Esophagus mucosa (tissue), 1 donor: ENCODE measurements around the gene MAD1L1. TPM values are rescaled to one million over a fixed set of nuclear protein-coding genes. Genes with fewer than 3 reads are reported as not detected.
"Not testable (repeated sequence)": the region's sequence is repeated elsewhere in the genome, so short reads cannot be mapped to it uniquely, and the experiment has no call there.

Experiments used
- ATAC-seq: fragments of 200-7000 bp; cut with Tn5 transposase; one replicate; pipeline ENCODE4 v1.9.1; 2020
- total RNA-seq: library from RNA; stranded (reverse); gene quantifications from one replicate; pipeline ENCODE4 v1.2.4, GENCODE V29; 2023
- donor health status: DM: yes; HTN: yes; CAD: no.

The MAD1L1 gene
- total RNA-seq, 1 donor from 2014 or later: 23.7 TPM

DNA sequence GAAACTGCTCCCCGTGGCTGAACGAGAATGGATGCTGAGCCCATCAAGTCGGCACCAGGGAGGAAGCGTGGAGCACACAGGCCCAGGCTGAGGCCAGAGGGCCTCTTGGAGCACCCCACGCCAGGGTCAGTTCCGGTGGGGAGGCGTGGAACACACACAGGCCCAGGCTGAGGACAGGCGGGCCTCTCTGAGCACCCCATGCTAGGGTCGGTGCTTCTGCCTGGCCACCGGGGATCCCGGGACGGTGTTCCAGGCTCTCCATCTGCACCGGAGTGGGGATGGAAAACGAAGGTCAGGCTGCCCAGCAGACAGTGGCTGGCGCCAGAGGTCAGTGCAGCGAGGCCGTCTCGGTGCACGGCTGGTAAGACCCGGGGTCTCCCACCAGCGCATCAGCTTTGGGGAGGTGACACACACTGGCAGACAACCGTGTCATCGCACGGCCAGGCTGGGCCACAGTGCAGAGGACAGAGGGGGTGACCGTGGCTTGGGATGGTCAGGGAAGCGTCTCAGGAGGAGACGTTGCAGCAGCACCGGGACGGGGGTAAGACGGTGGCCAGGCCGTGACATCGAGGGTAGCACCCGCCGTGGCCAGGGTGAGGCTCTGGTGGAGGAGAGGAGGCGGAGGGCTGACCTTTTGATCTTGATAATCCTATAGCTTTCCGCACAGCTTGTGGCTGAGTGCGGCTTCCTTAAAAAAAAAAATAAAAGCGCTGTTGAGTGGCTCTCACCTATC, 358.7 kb downstream of the MAD1L1 start:
- no peak for ATAC-seq

DNA sequence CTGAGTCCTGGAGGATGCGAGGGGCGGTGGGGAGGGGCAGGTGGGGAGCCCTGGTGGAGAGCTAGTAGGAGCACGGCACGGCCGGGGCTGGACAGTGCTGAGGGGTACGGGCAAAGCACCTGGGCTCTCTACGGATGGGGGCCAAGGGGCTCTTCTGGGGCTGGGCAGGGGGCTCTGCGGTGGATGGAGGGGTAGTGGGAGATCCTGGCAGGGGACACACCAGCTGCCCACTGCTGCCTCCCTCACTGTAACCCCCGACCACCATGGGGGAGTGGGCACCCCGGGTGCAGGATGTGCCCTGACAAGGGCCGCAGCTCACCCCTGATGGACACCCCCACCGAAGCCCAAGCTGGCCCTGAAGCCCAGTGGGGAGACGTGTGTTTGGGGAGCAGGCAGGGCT, 359.3 kb downstream of the MAD1L1 start:
- ATAC-seq: no peak

DNA sequence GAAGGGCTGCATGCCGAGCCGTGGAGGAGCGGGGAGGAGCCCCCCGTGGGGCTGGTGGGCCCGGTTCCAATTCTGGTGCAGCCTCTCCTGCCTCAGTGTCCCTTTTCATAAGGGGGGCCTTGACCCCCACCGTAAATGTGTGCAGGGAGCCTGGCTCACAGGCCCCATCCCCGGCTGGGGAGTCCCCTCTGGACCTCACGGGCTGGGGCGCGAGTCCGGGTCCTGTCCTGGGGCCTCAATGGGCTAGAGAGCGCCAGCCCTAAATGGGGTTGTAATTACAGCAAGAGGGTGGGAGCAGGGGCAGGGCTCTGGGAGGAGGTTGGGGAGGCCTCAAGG, 359.7 kb downstream of the MAD1L1 start:
- no peak for ATAC-seq

DNA sequence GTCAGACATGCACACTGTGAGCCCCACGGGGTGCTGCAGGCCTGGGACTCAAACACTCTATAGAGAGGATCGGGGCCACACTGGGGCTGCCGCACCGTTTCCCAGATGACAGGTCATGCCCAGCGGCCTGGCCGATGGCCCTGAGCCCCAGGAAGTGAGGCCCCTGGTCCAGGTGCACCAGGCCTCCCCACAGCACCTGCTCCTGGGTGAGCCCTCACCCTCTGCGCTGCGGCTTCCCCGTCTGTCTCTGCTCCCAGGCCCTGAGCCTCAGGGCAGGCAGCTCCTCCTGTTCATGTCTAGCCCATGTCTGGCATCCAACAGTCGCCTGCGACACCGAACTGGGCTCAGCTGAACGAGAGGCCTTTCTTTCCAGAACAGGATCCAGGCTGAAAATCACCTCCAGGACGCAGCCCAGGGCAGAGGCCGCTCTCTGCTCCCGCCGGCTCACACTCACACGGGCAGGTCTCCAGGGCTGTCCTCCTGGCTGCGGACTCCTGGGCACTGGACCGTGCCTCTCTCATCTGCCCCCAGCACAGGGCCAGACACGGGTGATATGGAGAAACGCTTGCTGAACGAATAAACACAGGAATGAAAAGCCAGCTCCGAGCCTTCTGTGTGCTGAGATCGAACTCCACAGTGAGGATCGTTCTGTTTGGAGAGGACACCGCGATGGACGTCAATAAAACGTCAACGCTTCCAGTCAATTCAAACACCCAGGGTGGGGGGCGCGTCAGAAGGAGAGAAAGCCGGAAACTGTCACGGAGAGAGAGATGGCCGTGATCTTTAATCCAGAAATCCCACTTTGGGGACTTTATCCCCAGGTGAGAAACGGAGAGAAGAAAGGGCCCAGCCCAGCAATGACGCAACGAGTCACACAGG, 360.3 kb downstream of the MAD1L1 start:
- ATAC-seq: no peak

DNA sequence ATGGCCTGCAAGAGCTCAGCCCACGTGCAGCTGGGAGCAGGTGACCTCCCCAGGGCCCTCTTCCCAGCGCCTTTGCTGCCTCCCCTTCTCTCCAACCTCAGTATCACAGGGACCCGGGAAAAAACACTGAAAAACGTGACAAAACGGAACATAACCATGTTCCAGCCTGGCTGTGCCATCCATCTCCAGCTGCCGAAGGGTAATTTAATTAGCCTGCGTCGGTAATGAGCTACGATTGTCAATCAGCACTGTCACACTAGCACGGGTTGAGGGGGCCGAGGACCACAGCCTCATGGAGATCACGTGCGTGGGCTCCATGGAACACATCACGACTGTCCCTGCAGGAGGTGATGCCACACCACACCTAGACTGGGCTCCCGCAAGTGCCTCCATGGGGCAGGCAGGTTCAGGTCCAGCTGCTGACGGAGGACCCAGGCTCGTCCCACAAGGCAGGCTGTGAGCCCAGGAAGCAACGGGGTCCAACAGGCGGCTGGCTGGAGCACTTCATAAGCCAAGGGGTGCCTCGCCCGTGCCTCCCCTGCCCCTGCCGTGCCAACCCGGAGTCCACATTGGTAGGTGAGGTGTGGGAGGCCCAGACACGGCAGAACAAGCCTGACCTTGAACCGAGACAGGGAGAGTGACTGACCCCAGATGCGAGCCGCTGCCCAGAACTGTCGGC, 363.2 kb downstream of the MAD1L1 start:
- no peak for ATAC-seq

DNA sequence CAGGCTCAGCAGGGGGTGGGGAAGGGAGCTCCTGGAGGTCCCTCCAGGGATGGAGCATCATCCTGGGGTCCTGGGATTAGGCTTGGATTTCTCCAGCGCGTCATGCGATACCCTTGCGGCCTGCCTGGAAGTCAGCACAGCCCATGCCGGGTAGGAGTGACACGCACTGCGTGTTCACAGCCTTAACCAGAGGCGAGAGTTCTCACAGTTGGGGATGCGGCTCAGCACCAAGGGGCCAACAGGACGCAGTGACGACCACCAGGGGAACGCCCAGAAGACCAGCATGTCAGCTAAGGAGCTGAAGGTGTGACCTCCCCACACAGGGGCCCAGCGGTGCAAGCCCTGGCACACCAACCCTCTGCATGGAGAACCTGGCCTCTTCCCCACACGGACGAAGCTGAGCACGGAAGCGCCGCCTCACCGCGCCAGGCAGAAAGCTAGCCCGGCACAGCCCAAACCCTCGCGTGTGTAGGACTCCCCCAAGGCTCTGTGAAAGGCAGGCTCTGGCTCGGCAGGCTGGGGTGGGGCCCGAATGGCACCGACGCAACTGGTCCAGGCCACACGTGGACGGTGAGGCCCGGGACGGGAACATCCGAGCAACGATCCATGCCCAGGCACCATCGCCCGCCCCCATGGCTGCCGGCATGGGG, 364.1 kb downstream of the MAD1L1 start:
- no peak for ATAC-seq

DNA sequence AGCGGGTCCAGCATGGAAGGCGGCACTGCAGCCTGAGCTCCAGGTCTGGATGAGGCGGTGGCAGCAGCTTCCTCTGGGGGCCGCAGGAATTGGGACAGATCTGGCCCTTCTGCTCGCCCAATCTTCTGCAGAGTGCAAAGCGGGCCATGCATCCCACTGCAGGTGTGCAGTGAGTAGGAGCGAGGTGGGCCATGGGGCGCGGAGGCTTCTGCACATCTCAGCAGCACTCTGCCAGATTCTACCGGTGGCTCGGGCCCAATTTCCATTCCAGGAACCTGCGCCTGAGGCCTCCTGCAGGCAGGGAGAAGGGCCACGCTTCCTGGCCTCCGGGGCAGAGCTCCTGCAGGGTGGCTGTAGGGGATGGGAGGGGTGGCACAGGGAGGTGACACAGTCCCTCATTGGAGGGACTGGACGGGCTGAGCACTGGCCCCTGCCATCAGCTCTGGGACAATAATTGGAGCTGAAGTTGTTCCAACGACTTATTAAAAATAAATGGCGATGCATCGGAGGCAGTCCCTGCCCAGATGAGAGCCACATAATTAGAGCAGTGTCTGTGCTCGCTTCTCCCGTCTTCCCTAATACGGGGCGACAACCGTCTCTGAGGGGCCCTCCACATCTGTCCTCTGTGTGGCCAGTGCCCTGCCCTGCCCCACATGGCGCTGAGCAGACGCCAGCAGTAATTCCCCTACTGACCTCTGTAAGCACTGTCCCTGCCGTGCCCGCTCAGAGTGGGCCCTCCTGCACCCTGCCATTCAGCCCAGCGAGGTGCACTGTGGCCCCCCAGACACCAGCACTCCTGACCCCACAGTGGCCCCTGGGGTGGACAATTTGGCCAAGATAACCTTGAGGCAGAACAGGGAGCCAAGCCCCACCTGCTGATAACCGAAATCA, 365.1 kb downstream of the MAD1L1 start:
- no peak for ATAC-seq

DNA sequence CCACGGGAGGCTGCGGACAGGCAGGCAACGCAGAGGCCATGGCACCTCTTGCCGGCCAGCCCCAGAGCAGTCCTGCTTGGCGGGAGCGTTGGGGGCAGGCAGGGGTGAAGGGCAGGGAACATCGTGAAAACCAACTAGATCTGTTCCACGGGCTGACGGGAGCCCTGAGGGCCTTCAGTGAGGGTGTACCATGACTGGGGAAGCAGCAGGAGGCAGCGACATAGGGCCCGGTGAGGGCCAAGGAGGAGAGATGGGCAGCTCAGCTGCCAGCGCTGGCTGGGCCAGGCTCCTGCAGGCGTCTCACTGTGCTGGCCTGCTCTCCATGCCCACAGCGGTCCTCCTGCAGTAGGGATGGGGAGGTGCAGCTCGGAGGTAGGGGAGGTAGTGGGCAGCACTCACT, 366.1 kb downstream of the MAD1L1 start:
- ATAC-seq: no peak

DNA sequence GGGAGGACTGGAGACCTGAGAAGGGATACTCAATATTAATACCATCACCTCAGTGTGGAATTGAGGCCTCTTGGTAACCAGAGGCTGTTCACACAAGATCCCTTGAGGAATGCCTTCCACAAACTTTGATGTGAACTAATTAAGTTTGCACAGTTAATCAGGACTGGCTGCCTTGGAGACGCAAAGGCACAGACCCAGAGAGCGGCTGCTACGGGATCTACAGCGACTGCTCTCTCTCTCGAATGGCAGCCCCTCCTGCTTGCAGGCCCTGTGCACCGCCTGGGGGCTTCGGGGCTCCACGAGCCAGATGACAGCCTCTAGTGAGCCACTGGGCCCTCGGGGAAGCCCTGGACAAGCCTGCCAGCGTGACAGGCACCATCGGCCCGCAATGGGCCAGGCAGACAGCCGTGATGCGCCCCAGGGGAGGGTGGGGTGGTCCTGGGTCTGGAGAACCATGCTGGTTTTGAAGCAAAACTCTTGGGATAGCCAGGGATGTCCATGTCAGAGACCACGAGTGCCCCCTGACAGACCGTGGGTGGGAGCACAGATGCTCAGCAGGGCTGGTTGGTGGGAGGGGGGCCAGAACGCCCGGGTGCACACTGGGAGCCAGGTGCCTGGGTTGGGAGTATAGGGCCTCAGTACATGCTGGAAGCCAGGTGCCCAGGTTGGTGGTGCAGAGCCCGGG, 367.0 kb downstream of the MAD1L1 start:
- peak; percentile 15 for ATAC-seq

DNA sequence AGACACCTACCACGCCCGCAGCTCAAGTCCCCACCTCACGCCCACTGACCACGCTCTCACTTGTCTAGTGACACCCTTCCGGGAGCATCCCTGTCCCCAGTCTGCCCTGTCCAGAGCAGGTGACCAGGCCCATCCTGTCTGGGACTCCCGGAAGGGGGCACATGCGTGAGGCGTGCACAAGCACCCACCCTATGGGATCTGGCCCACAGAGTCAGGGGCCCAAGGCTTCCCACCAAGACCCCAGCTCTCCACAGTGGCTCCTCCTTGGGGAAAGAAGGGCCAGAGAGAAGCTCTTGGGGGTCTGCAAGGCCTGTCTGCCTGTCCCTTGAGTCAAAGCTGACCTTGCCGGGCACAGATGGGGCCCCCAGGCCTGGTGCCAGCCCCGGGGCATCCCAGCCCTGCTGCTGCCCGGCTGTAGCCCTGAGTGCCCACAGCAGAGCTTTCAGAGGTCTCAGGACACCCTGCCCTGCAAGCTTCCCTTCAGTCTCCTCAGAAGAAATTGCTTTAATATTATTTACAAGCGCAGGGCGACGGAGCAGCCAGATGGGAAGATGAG, 367.7 kb downstream of the MAD1L1 start:
- no peak for ATAC-seq

DNA sequence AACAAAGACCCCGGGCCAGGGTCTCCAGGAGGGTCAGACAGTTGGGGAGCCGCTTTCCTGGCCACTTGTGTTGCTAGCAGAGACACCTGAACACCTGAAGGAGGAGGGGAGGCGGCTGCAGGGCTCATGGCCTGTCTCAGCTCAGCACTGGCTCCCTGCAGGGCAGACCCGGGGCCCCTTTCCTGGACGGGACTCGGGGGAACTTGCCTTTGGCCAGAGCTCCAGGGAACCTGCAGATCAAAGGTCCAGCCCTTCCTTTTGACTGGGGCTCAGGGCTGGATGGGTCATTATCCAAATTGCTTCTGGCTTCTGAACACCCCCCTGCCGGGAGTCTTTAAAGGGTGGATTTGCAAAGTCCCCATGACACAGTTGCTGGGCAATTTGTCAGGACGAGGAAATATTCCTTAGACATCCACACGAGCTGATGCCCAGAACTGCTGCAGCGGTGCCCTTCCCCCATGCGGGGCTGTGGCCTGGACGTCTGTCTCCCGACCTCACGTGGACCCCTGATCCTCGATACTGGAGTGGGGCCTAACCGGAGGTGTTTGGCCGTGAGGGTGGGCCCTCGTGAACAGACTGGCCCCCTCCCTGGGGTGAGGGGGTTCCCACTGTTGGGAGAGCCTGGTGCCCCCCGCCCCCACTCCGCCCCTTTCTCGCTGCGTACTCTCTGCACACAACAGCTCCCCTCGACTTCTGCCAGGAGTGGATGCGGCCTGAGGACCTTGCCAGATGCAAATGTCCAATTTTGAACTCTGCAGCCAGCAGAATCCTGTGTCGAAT, 368.4 kb downstream of the MAD1L1 start:
- no peak for ATAC-seq

DNA sequence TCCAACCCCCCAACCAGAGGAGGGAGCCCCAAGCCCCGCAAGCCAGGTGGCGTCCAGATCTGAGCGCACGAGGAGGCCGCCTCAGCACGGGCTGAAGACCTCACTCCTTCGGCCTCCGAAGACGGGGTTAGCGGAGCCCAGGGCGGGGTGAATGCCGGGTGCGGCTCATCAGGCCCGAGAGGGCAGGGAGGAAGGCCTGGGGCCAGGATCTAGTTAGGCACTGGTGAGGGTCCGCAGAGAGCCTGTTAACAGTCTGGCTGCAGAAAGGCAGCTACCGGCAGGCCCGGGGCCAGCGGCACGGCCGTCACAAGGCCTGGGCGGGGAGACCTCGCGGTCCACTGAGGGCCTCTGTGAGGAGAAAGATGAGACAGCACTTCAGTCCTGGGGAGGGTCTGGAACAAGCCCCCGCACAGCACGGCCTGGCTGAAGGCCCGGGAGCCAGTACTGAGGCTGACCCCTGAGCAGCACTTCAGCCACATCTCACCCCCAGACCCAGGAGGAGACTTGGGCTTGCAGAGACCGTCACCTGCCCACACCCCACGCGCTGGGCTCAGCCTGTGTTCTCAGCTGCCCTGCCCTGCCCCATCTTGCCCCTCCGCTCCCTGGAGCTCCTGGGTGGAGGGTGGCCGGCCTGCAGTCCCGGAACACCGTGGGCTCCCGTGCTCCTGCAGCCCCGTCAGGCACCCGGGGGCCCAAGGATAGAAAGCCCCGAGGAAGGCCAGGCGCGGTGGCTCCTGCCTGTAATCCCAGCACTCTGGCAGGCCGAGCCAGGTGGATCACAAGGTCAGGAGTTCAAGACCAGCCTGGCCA, 369.4 kb downstream of the MAD1L1 start:
- ATAC-seq: no peak

DNA sequence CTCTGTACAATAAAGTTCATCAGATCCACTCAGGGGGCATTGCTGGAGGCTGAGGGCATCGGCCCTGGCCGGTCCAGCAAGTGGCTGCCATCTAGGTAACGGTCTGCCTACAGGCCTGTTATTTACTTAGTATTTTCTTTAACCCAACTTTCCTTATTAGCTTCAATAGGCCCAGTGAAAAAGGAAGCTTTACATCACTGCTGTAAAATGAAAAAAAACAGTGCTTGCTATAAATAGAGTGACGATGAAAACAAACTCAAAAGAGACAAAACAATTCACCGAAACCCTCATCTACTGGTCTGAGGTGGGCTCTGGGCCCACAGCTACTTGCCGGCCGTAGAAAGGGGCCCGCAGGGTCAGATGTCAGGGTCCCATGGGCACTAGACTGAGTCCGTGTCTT, 370.2 kb downstream of the MAD1L1 start:
- no peak for ATAC-seq

DNA sequence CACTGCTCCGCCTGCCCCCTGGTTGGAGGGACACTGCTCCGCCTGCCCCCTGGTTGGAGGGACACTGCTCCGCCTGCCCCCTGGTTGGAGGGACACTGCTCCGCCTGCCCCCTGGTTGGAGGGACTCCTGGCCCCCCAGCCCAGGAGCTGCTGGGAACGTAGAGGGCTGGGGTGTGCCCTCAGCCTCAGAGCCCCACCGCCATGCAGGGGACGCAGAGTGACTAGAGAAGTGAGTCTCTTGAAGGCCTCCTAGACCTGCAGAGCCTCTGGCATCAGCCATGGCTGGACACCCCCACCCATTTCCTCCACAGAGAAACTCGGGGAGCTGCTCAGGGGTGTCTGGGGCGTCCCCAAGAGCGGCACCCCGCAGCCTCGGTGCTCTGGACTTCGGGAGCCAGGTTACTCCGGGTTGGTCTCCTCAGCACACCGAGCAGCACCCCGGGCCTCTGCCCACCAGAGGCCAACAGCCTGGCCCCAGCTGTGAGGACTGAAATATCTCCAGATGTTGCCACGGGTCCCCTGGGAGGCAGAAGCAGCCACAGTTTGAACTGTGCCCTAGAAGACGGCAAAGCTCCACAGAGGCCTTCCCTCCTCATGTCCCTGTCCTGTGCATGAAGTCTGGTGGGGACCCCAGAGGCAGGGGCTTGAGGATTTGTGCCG, 370.8 kb downstream of the MAD1L1 start:
- ATAC-seq: no peak

DNA sequence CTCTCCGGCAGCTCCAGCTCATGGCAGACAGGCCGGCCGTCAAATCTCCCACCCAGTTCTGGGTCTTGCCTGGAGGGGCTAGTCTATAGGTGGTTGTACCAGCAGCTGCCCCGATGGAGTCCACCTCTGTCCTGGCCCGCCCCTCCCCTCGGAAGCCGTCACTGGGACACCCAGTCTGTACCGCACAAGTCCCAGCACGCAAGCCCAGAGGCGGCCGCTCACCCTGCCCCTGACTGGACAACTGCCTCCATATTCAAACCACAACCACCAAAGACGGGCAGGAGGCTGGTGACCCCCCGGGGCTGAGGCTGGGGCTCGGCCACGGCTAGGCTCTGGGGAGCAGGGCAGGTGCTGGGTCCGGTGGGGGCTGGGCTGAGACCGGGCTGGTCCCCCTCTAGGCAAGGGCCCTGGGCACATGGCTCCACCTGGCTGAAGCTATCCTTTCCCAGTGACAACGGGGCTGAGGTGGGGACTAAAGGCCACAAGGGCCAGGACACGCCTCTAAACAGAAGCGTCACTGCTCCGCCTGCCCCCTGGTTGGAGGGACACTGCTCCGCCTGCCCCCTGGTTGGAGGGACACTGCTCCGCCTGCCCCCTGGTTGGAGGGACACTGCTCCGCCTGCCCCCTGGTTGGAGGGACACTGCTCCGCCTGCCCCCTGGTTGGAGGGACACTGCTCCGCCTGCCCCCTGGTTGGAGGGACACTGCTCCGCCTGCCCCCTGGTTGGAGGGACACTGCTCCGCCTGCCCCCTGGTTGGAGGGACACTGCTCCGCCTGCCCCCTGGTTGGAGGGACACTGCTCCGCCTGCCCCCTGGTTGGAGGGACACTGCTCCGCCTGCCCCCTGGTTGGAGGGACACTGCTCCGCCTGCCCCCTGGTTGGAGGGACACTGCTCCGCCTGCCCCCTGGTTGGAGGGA, 371.6 kb downstream of the MAD1L1 start:
- not testable (repeated sequence) for ATAC-seq

DNA sequence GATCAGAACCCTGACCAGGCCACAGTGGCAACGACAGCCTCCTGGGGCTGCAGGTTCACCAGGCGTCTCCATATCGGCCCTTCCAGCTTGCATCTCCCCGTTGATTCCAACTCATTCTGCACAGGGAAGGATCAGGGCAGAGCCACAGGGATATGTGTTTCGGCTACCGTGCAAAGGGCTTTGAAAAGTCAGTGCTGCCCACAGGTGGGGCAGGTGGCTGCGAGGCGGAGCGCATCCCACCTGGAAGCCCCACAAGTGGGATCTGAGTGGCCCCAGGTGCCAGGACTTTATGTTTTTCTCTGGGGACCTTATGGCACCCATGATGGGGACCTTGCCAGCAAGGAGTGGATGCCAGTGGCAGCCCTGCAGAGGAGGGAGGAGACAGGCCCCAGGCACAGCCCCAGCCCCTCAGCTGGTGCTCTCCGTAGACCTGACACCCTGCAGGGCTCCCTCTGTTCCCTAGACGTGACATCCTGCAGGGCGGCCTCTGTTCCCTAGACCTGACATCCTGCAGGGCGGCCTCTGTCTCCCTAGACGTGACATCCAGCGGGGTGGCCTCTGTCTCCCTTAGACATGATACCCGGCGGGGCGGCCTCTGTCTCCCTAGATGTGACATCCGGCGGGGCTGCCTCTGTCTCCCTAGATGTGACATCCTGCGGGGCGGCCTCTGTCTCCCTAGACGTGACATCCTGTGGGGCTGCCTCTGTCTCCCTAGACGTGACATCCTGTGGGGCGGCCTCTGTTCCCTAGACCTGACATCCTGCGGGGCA, 373.3 kb downstream of the MAD1L1 start:
- no peak for ATAC-seq
